DND-41 (cell line): ENCODE results near the gene MCM6.

ENCODE experiments used
- EZH2 ChIP-seq: IDR thresholded peaks from 3 replicates; pipeline ENCODE4 v1.6.1; 2012; ENCODE audit warnings: borderline replicate concordance, low read depth, mild to moderate bottlenecking, moderate library complexity, low read length, inconsistent platforms; ENCODE audit not compliant: severe bottlenecking
- TF ChIP-seq, protein P1 (sequence below): IDR thresholded peaks from 2 replicates; pipeline ENCODE4 v1.5.1; 2012; ENCODE audit warnings: borderline replicate concordance, low read length, moderate library complexity, mild to moderate bottlenecking; ENCODE audit not compliant: poor library complexity, severe bottlenecking; ENCODE audit errors: extremely low read depth

DNA sequence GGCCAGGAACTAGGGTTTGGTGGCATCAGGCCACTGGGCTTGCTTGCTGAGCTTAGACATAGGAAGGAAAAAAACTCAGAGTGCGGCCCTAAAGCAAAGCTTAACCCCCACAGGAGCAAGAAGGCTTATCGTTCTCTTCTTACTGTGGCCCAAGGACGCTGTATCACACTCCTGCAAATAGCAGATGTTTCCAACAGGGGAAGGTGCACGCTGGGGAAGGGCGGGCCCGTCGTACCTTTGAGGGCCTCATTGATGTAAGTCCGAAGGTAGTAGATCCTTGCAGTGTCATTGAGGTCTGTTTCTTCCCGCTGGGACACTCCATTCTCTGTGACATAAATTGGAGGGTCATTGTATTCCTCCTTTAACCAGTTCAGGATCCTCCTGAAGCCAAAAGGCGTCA, 85.8 kb downstream of the MCM6 start:
- TF ChIP-seq, protein P1, sequence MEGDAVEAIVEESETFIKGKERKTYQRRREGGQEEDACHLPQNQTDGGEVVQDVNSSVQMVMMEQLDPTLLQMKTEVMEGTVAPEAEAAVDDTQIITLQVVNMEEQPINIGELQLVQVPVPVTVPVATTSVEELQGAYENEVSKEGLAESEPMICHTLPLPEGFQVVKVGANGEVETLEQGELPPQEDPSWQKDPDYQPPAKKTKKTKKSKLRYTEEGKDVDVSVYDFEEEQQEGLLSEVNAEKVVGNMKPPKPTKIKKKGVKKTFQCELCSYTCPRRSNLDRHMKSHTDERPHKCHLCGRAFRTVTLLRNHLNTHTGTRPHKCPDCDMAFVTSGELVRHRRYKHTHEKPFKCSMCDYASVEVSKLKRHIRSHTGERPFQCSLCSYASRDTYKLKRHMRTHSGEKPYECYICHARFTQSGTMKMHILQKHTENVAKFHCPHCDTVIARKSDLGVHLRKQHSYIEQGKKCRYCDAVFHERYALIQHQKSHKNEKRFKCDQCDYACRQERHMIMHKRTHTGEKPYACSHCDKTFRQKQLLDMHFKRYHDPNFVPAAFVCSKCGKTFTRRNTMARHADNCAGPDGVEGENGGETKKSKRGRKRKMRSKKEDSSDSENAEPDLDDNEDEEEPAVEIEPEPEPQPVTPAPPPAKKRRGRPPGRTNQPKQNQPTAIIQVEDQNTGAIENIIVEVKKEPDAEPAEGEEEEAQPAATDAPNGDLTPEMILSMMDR: no peak
- TF ChIP-seq EZH2: no peak
